DOHH2 (cell line): ENCODE data around the gene NANOG.
"Not testable (repeated sequence)": the region's sequence is repeated elsewhere in the genome, so short reads cannot be mapped to it uniquely, and the experiment has no call there.

ENCODE experiments used
- H3F3A ChIP-seq: fragments of 200-600 bp; sonication (generic), shearing (Covaris generic); 2 replicates; pipeline ENCODE4 v1.6.0; 2016; ENCODE audit warnings: antibody characterized with exemption, mild to moderate bottlenecking; ENCODE audit not compliant: control insufficient read depth, insufficient read depth
- H3K27ac ChIP-seq: fragments of 200-600 bp; sonication (generic); 2 replicates; pipeline ENCODE4 v1.5.1; 2014; ENCODE audit warnings: low read depth, mild to moderate bottlenecking, low read length, moderate library complexity
- H3K27me3 ChIP-seq: fragments of 200-600 bp; sonication (generic); 2 replicates; pipeline ENCODE4 v1.6.1; 2014; ENCODE audit warnings: mild to moderate bottlenecking, low read length, mixed read lengths; ENCODE audit not compliant: control insufficient read depth
- H3K36me3 ChIP-seq: fragments of 200-600 bp; sonication (generic); 2 replicates; pipeline ENCODE4 v1.6.1; 2014; ENCODE audit warnings: mild to moderate bottlenecking, low read length, moderate library complexity, mixed read lengths; ENCODE audit not compliant: control insufficient read depth
- H3K4me1 ChIP-seq: fragments of 200-600 bp; sonication (generic); 2 replicates; pipeline ENCODE4 v1.6.1; 2014; ENCODE audit warnings: mild to moderate bottlenecking, low read length, mixed read lengths; ENCODE audit not compliant: control insufficient read depth
- H3K4me2 ChIP-seq: fragments of 200-600 bp; sonication (generic); 2 replicates; pipeline ENCODE4 v1.6.0; 2014; ENCODE audit warnings: mild to moderate bottlenecking, low read length, moderate library complexity
- H3K4me3 ChIP-seq: fragments of 200-600 bp; sonication (generic); 2 replicates; pipeline ENCODE4 v1.5.1; 2014; ENCODE audit warnings: mild to moderate bottlenecking, low read length, mixed read lengths
- H3K79me2 ChIP-seq: fragments of 200-600 bp; sonication (generic); 2 replicates; pipeline ENCODE4 v1.6.1; 2014; ENCODE audit warnings: mild to moderate bottlenecking, low read length, mixed read lengths; ENCODE audit not compliant: control insufficient read depth
- H3K9me2 ChIP-seq: fragments of 200-600 bp; sonication (generic); replicated peaks from 2 replicates; pipeline ENCODE4 v1.6.1; 2014; ENCODE audit warnings: mild to moderate bottlenecking, low read length, mixed read lengths; ENCODE audit not compliant: control insufficient read depth
- H3K9me3 ChIP-seq: fragments of 200-600 bp; sonication (generic); 2 replicates; pipeline ENCODE4 v1.6.1; 2014; ENCODE audit warnings: antibody characterized with exemption, low read length, mixed read lengths; ENCODE audit not compliant: control insufficient read depth, insufficient read depth
- H4K20me1 ChIP-seq: fragments of 200-600 bp; sonication (generic); 2 replicates; pipeline ENCODE4 v1.6.0; 2014; ENCODE audit warnings: low read depth, mild to moderate bottlenecking, antibody characterized with exemption, low read length, moderate library complexity; ENCODE audit not compliant: control insufficient read depth, insufficient read depth
- EZH2phosphoT487 ChIP-seq: fragments of 200-600 bp; sonication (generic); IDR thresholded peaks from 2 replicates; pipeline ENCODE4 v1.6.1; 2017; ENCODE audit warnings: borderline replicate concordance, mild to moderate bottlenecking, antibody characterized with exemption, low read length, moderate library complexity, mixed read lengths
- TF ChIP-seq, protein P1 (sequence below): fragments of 200-600 bp; sonication (generic); IDR thresholded peaks from one replicate; pipeline ENCODE4 v1.5.1; 2014; ENCODE audit warnings: antibody characterized with exemption, mild to moderate bottlenecking, low read depth, low read length; ENCODE audit not compliant: poor library complexity, severe bottlenecking

NANOG gene

DNA sequence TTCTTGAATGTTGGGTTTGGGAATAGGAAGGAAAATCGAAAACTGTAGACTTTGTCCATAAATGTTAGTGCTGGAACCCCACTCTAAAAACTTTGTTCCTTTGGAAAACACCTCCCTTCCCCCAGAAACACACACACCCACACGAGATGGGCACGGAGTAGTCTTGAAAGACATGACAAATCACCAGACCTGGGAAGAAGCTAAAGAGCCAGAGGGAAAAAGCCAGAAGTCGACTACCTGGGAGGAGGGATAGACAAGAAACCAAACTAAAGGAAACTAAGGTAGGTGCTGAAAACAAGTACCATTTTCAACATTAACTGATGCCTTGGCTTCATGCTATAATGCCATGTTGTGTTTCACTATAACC is 925 bp upstream of the NANOG start:
- no peaks in the 10 kb centered on the region for H4K20me1 ChIP-seq
- no peaks in the 10 kb centered on the region for H3K9me2 ChIP-seq
- H3K4me2 ChIP-seq = no peak overlapping the region
- no peaks in the 10 kb centered on the region for H3K9me3 ChIP-seq
- H3K79me2 ChIP-seq = no peaks in the 10 kb centered on the region
- TF ChIP-seq, protein P1, sequence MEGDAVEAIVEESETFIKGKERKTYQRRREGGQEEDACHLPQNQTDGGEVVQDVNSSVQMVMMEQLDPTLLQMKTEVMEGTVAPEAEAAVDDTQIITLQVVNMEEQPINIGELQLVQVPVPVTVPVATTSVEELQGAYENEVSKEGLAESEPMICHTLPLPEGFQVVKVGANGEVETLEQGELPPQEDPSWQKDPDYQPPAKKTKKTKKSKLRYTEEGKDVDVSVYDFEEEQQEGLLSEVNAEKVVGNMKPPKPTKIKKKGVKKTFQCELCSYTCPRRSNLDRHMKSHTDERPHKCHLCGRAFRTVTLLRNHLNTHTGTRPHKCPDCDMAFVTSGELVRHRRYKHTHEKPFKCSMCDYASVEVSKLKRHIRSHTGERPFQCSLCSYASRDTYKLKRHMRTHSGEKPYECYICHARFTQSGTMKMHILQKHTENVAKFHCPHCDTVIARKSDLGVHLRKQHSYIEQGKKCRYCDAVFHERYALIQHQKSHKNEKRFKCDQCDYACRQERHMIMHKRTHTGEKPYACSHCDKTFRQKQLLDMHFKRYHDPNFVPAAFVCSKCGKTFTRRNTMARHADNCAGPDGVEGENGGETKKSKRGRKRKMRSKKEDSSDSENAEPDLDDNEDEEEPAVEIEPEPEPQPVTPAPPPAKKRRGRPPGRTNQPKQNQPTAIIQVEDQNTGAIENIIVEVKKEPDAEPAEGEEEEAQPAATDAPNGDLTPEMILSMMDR = no peak
- no peaks in the 10 kb centered on the region for H3K36me3 ChIP-seq
- no peak overlapping the region for H3K27ac ChIP-seq
- H3F3A ChIP-seq = no peaks in the 10 kb centered on the region
- no peaks in the 10 kb centered on the region for H3K27me3 ChIP-seq
- H3K4me3 ChIP-seq = no peak overlapping the region
- H3K4me1 ChIP-seq = no peaks in the 10 kb centered on the region

DNA sequence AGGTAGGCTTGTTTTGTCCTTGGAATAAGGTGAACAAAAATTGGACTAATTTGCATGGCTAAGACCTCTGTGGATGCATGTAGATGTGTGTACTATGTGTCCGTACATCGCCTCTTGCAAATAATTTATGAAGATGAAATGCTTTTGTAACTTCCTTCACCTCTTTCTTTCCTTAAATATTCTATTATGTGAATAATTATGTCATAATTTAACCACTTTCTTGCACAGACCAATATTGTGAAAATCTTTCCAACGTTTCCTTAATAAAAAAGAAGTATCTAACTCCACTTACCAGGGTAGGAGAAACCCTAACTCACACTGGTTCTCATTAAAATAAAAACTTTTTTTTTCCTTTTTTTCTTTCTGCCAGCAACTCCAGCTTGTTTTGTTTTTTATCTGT is 4.0 kb downstream of the NANOG start:
- no peak for TF ChIP-seq EZH2phosphoT487
- TF ChIP-seq, protein P1 = no peak
- Histone ChIP-seq H3K9me2 (no peaks in the 10 kb centered on the region), H3K4me1 (no peaks in the 10 kb centered on the region), H3F3A (no peaks in the 10 kb centered on the region), H3K27ac (no peak overlapping the region), H4K20me1 (no peaks in the 10 kb centered on the region), H3K4me3 (no peak overlapping the region), H3K36me3 (no peaks in the 10 kb centered on the region), H3K27me3 (no peaks in the 10 kb centered on the region), H3K9me3 (no peaks in the 10 kb centered on the region), H3K79me2 (no peaks in the 10 kb centered on the region), H3K4me2 (no peak overlapping the region)

DNA sequence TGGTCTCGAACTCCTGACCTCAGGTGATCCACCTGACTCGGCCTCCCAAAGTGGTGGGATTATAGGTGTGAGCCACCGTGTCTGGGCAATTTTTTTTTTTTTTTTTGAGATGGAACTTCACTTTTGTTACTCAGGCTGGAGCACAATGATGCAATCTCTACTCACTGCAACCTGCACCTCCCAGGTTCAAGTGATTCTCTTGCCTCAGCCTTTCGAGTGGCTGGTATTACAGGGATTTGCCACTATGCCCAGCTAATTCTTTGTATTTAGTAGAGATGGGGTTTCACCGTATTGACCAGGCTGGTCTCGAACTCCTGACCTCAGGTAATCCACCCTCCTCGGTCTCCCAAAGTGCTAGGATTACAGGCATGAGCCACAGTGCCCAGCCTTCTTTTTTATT is 8.1 kb downstream of the NANOG start:
- not testable (repeated sequence) for H3K4me2 ChIP-seq, H3K4me3 ChIP-seq, H4K20me1 ChIP-seq, H3K27ac ChIP-seq, H3K9me3 ChIP-seq, H3F3A ChIP-seq, H3K79me2 ChIP-seq, H3K36me3 ChIP-seq, H3K27me3 ChIP-seq, H3K4me1 ChIP-seq, H3K9me2 ChIP-seq

DNA sequence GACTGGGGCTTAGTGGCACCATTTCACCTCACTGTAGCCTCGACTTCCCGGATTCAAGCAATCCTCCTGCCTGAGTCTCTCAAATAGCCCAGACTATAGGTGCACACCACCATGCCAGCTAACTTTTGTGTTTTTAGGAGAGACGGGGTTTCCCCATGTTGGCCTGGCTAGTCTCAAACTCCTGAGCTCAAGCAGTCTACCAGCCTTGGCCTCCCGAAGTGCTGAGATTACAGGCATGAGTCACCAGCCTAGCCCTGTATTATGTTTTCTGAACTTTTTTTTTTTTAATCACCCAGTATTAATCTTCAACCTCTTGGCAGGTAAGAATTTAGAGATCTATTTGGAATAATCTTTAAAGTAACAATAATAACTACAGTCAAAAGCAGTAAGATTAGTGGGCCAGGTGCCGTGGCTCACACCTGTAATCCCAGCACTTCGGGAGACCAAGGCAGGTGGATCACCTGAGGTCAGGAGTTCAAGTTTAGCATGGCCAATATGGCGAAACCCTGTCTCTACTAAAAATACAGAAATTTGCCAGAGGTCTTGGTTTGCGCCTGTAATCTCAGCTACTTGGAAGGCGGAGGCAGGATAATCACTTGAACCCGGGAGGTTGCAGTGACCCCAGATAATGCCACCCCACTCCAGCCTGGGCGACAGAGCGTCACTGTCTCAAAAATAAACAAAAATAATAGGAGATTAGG is 8.6 kb downstream of the NANOG start:
- H3F3A ChIP-seq = no peaks in the 10 kb centered on the region
- no peaks in the 10 kb centered on the region for H3K9me3 ChIP-seq
- H3K9me2 ChIP-seq = no peaks in the 10 kb centered on the region
- no peaks in the 10 kb centered on the region for H4K20me1 ChIP-seq
- H3K36me3 ChIP-seq = no peaks in the 10 kb centered on the region
- H3K27ac ChIP-seq = no peak overlapping the region
- H3K4me1 ChIP-seq = no peaks in the 10 kb centered on the region
- H3K4me2 ChIP-seq = no peak overlapping the region
- H3K79me2 ChIP-seq = no peaks in the 10 kb centered on the region
- H3K4me3 ChIP-seq = no peak overlapping the region
- no peak for TF ChIP-seq EZH2phosphoT487
- TF ChIP-seq, protein P1 = no peak
- H3K27me3 ChIP-seq = no peaks in the 10 kb centered on the region

DNA sequence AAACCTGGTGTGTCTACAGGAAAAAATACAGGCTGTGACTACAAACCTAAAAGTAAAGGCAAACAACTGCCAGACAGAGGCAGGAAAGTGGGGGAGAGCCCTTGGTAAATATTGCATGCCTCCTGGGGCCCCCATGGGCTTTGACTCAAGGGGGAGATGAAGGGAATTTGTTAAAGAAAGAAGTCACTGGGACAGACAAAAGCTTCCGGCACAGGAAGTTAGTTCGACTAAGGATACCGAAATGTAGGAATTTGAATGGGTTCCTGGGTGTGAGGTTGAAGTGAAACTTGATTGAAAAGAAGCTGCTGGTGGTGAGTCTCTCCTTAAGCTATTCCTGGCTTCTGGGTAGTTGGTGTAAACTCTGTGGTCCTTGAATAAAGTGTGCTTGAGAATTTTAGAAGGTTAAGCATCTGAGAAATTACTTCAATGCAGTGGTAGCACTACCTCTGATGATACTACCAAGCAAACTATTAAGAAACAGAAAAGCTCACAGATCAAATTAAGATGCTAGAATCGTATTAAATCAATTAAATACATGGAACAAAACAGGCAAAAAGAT is 9.6 kb downstream of the NANOG start:
- H3F3A ChIP-seq, H3K79me2 ChIP-seq, H4K20me1 ChIP-seq, H3K27me3 ChIP-seq, H3K27ac ChIP-seq, H3K9me2 ChIP-seq, H3K36me3 ChIP-seq, H3K4me2 ChIP-seq, H3K4me1 ChIP-seq, H3K9me3 ChIP-seq, H3K4me3 ChIP-seq: not testable (repeated sequence)
